GM19099 (cell line): ENCODE results near the gene CERT1.

ENCODE experiments used
- POLR2A ChIP-seq: IDR thresholded peaks from 3 replicates; pipeline ENCODE4 v1.6.1; 2011; ENCODE audit warnings: low read depth; ENCODE audit not compliant: insufficient read length; ENCODE audit errors: extremely low read depth

The CERT1 gene, protein sequence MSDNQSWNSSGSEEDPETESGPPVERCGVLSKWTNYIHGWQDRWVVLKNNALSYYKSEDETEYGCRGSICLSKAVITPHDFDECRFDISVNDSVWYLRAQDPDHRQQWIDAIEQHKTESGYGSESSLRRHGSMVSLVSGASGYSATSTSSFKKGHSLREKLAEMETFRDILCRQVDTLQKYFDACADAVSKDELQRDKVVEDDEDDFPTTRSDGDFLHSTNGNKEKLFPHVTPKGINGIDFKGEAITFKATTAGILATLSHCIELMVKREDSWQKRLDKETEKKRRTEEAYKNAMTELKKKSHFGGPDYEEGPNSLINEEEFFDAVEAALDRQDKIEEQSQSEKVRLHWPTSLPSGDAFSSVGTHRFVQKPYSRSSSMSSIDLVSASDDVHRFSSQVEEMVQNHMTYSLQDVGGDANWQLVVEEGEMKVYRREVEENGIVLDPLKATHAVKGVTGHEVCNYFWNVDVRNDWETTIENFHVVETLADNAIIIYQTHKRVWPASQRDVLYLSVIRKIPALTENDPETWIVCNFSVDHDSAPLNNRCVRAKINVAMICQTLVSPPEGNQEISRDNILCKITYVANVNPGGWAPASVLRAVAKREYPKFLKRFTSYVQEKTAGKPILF

DNA sequence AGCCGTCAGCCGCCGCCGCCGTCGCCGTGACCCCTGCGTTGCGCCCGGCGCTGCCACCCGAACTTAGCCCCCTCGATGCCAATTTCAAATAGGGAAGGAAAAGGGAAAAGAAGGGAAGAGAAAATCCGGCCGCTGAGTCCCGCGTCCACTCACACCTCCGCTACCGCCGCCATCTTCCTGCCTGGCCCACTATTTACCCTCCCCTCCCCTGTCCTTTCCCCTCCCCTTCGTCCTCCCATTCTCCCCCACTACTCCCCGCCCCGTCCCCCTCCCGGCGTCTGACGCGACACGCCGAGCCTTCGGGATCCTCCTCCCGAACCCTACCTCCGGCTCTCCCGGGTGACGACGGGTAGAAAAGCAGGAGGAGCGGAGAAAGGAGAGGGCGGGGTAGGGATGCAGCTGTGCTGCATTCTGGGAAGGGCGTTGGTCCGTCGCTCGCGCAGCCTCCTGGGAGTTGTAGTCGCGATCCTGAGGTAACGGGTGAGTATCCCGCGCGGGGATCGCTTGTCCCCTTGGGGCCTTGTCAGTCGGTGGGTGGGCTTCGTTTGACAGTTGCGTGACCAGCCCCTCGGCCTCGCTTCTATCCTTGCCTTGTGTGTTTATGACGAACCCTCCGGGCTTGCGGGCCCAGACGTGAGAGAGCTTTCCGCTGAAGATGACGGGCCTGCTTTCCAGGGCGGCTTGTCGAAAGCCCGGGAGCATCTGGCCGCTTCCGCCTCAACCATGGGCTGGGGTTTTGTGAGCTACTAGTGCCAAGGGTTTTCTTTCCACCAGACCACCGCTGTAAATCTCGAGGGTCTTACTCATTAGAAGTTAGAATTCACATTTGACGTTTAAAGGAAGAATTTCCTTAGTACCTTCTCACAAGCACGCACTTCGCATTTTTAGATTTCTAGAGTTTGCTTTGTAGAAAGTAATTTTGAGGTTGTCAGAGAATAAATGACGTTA, at the start of gene CERT1, which contains the start of gene POLK:
TSS of gene CERT1 (minus strand) at position 195 of the 948 bp plus-strand sequence. CDS start 422 bp downstream, outside the sequence.
TSS of gene POLK (plus strand) at position 457 of the 948 bp plus-strand sequence.
- peak; percentile 83 for TF ChIP-seq POLR2A

DNA sequence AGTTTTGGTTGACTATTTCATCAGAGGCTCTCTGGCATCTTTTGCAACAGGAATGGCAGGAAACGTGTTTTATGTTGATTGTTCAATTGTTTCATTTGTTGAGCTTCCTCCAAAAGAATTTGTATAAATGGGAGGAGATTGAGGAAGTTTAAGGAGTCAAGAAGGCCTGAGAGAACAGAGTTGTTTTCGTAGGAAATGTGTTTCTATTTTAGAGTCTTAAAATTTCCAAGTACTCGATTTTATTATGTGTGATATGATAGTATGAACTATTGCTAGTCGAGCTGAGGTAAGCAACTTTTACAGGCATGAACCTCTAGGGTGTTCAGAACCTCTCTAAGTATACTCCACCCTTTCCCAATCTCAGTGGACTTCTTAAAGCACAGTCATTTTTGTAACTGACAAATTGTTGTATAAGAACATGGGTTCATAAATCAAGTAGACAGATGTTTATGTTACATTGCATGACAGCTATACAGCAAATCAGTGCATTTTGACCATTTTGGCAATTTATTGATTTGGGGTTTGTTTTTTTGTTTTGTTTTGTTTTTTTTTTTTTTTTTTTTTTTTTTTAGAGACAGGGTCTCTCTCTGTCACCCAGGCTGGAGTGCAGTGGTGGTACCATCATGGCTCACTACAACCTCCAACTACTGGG, 47.7 kb upstream of the CERT1 start:
- TF ChIP-seq POLR2A = no peak

DNA sequence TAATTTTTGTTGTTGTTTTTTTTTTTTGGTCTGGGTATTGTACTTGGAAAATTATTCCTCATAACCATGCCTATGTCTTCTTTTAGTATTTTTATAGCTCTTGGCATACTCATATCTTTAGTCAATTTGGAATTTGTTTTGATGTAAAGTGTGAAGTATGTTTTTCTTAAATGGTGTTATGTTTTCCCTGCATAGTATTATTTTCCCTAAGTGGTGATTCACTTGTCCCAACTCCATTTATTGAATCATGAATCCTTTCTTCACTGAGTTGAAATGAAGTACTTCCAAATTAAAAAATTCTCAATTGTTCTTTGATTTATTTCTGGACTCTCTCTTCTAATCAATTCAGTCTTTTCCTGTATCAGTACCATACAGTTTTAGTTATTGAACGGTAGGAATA, 46.8 kb upstream of the CERT1 start:
- no peak for TF ChIP-seq POLR2A

DNA sequence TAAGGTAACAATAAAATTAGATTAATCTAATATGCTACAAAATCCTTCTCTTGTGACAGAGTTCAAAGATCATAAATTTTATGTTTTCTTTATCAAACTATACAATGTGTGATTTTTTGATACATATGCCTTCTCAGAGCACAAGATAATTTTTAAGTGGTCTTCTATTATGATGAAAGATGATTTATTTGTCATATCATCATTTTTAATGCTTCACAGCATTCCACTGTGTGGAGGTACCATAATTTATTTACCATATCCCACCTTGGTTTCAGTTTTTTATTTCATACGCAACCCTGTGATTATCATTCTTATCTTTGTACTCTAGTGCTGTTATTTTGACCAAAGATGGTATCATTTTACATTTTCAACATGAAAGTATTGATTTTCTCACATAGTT, 41.9 kb upstream of the CERT1 start:
- no peak for TF ChIP-seq POLR2A

DNA sequence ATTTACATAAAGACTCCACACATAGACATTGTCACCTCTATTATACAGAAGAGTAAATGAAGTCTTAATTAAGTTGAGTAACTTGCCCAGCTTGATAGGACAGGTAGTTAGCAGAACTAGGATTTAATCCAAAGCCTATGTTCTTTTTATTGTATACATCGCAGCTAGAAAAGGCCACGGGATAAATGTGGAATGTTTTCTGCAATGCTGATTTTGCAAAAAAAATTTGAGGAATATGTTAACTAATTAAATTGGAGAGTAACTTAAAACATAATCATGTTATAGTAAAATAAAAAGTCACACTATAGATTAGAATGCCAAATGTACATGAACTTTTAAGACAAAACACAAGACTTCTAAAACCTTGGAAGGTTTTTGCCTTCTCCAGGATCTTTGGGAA, 41.3 kb upstream of the CERT1 start:
- TF ChIP-seq POLR2A = no peak

DNA sequence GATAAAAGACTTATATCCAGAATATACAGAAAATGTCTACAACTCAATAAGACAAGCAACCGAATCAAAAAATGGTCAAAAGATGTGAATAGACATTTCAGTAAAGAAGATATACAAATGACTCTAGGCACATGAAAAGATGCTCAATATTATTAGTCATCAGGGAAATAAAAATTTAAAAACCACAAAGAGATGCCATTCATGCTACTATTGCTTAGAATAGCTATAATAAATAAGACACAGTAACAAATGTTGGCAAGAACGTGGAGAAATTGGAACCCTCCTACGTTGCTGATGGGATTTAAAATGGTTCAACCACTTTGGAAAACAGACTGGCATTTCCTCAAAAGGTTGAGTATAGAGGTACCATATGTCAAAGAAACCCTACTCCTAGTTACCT, 40.0 kb upstream of the CERT1 start:
- TF ChIP-seq POLR2A = no peak

DNA sequence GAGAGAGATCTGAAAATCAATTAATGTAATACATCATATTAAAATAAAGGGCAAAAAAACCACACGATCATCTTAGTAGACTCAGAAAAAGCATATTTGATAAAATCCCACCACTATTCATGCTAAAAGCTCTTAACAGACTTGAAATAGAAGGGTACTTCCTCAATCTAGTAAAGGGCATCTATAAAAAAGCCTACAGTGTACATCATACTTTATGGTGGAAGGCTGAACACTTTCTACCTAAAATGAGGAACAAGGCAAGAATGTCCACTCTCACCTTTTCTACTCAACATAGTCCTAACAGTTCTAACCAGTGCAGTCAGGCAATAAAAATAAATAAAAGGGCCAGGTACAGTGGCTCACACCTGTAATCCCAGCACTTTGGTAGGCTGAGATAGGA, 39.2 kb upstream of the CERT1 start:
- no peak for TF ChIP-seq POLR2A

DNA sequence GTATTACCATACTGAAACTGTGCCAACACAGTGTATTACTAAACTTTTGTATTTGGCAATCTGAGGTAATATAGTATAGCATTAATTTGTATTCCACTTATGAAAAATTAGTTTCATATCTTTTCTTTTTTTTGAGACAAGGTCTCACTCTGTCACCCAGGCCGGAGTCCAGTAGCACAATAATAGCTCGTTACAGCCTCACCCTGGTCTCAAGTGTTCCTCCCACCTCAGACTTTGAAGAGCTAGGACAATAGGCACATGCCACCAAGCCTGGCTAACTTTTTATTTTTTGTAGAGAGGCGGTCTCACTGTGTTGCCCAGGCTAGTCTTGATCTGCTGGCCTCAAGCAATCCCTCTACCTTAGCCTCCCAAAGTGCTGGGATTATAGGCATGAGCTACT, 36.4 kb upstream of the CERT1 start:
- TF ChIP-seq POLR2A = no peak

DNA sequence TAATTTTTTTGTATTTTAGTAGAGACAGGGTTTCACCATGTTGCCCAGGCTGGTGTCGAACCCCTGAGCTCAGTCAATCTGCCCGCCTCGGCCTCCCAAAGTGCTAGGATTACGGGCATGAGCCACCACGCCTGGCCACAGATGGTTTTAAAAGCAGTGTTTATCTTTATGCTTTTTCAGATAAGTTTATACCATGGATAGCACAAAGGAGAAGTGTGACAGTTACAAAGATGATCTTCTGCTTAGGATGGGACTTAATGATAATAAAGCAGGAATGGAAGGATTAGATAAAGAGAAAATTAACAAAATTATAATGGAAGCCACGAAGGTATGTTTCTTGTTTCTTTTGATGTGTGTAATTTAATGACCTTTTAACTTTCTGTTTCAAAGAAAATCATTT, 35.4 kb upstream of the CERT1 start:
- no peak for TF ChIP-seq POLR2A

DNA sequence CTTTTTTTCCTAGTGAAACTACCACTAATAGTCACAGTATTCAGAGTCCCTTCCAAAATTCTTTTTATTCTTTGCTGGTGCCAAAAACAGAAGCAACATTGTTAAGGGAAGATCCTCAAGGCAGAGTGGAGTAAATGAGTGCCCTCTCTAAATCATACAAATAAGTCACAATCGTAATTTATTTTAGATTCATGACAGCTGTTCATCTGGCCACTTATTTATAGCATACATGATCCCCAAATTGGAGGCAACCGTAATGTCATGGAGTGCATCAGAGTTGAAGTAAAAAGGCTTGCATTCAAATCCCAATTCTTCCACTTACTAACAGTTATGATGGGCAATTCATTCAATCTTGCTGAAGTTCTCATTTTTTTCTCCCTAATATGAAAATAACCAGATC, 33.7 kb upstream of the CERT1 start:
- TF ChIP-seq POLR2A = no peak

DNA sequence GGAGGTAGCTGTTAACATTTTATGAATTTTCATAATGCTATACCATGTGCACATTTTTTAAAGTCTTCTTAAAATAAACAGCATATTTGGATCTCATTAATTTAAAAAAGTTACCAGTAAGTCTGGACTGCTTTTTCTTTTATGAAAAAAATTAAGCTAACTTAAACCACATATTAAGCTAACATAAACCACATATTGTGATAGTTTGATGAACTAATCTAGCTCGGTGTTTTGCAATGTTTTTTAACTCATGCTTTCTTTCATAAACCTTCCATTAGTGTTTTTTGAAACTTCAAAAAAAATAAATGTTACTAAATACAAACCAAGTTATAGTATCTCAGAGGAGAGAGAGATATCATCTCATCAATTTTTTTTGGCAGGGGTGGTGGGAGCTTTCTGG, 26.8 kb upstream of the CERT1 start:
- TF ChIP-seq POLR2A = no peak

DNA sequence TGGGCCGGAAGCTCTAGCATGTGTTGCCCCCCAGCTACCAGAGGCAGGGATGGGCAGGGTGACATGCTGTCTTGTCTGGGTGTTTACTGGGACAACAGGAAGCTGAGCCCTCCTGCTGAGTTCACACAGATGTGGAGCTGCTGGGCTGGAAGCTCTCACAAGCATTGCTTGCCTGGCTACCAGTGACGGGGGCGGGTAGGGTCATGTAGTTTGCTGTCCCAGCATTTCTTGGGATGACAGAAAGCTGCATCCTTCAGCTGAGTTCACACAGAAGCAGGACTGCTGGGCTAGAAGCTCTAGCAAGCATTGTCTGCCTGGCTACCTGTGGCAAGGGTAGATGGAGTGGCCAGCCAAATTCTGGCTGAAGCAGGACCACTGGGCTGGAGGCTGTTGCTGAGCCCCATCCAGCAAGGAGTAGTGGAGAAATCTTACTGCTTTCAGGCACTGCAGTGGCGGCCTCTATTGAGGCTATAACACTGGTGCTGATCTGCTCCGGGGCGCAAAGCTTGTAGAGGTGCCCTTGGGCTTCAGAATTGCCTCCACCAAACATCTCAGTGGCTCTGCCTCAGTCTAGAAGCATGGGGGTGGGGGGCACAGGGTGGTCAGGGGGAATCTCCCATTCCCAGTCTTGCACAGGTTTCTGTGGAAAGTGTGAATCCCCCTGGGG, 25.4 kb upstream of the CERT1 start:
- TF ChIP-seq POLR2A = no peak

DNA sequence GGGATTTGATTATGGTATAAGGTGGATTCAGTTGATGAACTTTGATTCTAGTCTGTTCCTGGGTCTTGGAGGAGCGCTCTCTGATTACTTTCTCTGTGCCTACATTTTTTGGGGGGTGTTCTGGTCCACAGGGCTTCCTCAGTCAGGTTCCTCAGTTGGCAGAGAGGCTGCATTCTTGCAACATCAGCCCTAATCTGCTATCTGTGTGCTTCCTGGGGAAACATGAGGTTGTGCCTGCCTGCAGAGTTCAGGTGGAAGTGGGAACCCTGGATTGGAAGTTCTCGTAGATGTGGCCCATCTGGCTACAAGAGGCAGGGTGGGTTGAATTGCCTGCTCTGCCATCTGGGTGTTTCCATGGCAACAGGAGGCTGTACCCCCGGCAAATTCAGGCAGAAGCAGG, 24.7 kb upstream of the CERT1 start:
- TF ChIP-seq POLR2A = no peak

DNA sequence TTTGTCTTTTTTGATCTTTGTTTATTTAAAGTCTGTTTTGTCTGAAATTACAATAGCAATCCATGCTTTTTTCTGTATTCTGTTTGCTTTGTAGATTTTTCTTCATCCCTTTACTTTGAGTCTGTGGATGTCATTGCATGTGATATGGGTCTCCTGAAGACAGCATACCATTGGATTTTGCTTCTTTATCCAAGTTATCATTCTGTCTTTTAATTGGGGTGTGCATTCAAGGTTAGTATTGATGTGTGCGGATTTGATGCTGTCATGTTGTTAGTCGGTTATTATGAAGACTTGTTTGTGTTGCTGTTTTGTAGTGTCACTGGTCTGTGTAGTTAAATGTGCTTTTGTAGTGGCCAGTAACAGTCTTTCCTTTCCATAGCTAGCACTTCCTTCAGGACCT, 23.3 kb upstream of the CERT1 start:
- TF ChIP-seq POLR2A = no peak

DNA sequence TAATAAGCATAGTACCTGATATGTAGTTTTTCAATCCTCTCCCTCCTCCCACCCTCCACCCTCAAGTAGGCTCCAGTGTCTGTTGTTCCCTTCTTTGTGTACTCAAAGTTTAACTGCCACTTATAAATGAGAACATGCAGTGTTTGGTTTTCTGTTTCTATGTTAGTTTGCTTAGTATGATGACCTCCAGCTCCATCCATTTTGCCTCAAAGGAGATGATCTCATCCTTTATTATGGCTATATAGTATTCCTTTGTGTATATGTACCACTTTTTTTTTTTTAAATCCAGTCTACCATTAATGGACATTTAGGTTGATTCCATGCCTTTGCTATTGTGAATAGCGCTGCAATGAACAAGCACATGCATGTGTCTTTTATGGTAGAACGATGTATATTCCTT, 20.8 kb upstream of the CERT1 start:
- TF ChIP-seq POLR2A = no peak

DNA sequence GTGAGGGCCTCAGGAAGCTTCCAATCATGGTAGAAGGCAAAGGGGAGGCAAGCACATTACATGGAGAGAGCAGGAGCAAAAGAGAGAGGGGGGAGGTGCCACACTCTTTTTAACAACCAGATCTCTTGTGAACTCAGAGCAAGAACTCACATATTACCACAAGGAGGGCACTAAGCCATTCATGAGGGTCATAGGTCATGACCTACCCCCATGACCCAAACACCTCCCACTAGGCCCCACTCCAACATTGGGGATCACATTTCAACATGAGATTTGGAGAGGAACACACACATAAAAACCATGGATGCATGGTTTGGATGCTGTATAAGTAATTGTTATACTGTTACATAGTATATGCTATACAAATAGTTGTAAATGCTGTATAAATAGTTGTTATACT, 17.8 kb upstream of the CERT1 start:
- no peak for TF ChIP-seq POLR2A
